ES-I3 (cell line): ENCODE measurements around the gene CA9.

Source experiments
- H3K36me3 ChIP-seq: 2 replicates; pipeline ENCODE4 v1.6.1; 2013; ENCODE audit warnings: mild to moderate bottlenecking, low read length, control low read depth, moderate library complexity; ENCODE audit not compliant: insufficient read depth
- H3K4me1 ChIP-seq: 2 replicates; pipeline ENCODE4 v1.6.1; 2013; ENCODE audit warnings: mild to moderate bottlenecking, control low read depth, low read length; ENCODE audit not compliant: insufficient read depth
- H3K9ac ChIP-seq: 2 replicates; pipeline ENCODE4 v1.6.1; 2013; ENCODE audit warnings: low read depth, mild to moderate bottlenecking, low read length, moderate library complexity
- H3K9me3 ChIP-seq: 2 replicates; pipeline ENCODE4 v1.6.1; 2013; ENCODE audit warnings: mild to moderate bottlenecking, low read length, moderate library complexity; ENCODE audit not compliant: control insufficient read depth, insufficient read depth

Gene CA9

DNA sequence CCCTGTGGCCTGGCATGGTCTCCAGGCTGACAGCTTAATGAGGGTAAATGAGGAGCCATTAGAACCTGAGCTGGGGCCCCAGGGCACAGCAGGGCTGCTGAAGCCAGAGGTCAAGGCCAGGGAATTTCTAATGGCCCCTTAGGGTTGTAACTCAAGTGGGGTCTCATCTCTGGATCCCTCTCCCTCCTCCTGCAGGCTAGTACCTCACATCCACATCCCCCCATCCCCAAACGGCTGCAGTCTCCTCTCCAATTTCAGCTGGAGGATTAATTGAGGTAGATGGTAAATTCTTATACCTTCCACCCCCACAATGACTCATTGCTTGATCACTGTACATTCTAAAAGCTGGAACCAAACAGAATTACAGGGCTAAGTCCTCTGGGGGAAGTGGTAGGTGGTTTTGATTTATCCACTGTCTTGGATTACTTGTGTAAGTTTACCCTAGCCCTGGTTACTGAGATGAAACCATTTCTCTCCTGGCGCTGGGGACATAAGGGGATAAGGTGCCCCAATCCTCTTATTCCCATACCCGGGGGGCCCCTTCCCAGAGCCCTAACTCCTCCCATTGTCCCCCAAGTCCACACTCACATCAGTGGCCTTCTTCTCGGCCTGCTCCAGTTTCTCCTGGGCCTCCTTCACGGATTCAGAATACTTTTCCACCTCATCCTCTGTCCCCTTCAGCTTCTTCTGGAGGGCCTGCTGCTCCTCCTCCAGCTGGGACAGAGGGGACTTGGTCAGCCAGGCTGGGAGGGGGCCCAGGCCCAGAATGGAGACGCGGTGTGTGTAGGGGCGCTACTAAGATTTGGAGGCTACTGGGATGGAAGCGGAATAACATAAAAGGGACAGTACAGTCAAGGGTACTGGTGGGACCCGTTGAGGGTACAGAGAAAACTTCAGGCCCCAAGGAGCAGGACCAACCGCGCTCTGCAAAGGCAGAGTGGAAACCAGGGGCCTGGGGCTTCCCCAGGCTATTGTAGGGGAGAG, 15.1 kb downstream of the CA9 start:
- Histone ChIP-seq H3K36me3 (peaks cover 13% of the 10 kb centered on the region), H3K9me3 (no peaks in the 10 kb centered on the region), H3K9ac (peak overlapping the region; percentile 60), H3K4me1 (peaks cover 6% of the 10 kb centered on the region; the same call in 1 of the 2 replicates)

DNA sequence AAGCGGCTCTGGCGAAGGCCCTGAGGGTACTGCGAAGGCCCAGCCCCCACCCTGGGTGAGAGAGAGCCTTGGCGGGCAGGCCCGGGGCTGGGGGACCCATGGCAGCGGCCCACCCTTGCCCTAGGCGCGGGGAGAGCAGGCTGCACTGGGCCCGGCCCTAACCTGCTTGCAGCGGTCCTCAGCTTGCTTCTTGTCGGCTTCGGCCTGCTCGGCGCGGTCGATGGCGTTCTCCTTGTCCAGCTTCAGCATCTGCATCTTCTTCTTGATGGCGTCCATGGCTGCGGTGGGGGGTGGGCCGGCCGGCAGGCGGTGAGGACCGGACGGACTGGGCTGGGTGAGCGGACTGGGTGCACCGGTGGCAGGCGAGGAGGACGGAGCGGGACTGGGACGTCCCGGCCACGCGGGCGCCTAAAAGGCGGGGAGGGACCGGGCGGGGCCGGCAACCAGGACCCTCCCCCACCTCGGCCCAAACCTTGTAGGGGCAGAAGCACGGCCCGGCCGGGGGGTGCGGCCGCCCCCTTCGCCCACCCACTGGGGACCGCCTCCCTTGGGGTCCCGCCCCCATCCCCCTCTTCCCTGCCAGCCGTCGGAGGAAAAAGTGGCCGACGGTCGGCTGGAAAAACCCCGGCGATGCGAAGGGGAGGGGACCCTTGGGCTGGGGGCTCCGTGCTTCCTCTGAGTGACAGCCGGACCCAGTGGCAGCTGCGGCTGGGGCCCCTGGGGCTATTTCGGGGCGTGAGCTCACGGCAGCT, 16.0 kb downstream of the CA9 start, which contains the start of gene TPM2:
TSS of gene TPM2 (minus strand) at position 384 of the 752 bp plus-strand sequence. CDS start at position 276, 108 bp downstream.
- peaks cover 6% of the 10 kb centered on the region; the same call in 1 of the 2 replicates for H3K4me1 ChIP-seq
- H3K36me3 ChIP-seq, result 0 out of 2 replicates have a peak, but pooled peaks cover 10% of the 10 kb centered on the region
- no peaks in the 10 kb centered on the region for H3K9me3 ChIP-seq
- H3K9ac ChIP-seq, result peak within 1 kb of the TSS; percentile 60

DNA sequence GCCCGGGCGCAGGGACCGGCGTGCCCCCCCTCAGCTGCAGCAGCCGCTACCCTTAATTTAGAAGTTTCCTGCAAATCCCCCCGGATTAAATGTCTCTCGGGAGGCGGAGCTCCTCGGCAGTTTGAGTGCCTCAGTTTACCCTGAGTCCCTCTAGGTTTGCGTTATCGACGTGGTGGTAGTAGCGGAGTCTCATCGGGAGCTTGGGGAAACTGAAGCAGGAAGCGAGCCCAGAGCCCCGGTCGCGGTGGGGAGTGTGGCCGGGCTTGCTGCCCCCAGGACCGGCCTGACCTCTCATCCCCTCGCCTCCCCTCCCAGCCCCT, 16.5 kb downstream of the CA9 start:
- peak overlapping the region; percentile 60 for H3K9ac ChIP-seq
- 0 out of 2 replicates have a peak, but pooled peaks cover 10% of the 10 kb centered on the region for H3K36me3 ChIP-seq
- H3K4me1 ChIP-seq, result peaks cover 6% of the 10 kb centered on the region; the same call in 1 of the 2 replicates
- H3K9me3 ChIP-seq, result no peaks in the 10 kb centered on the region

GRCh38 chr9:35690614-35691333, 17.0 kb downstream of the CA9 start:
- Histone ChIP-seq H3K36me3 (0 out of 2 replicates have a peak, but pooled peaks cover 6% of the 10 kb centered on the region), H3K9me3 (no peaks in the 10 kb centered on the region), H3K4me1 (peaks cover 6% of the 10 kb centered on the region; the same call in 1 of the 2 replicates), H3K9ac (peak overlapping the region; percentile 60; the same call in 1 of the 2 replicates)

GRCh38 chr9:35691334-35691650, 17.6 kb downstream of the CA9 start:
- H3K9me3 ChIP-seq, result no peaks in the 10 kb centered on the region
- 0 out of 2 replicates have a peak, but pooled peaks cover 6% of the 10 kb centered on the region for H3K36me3 ChIP-seq
- H3K9ac ChIP-seq, result peak overlapping the region; percentile 60; the same call in 1 of the 2 replicates
- peaks cover 6% of the 10 kb centered on the region; the same call in 1 of the 2 replicates for H3K4me1 ChIP-seq

DNA sequence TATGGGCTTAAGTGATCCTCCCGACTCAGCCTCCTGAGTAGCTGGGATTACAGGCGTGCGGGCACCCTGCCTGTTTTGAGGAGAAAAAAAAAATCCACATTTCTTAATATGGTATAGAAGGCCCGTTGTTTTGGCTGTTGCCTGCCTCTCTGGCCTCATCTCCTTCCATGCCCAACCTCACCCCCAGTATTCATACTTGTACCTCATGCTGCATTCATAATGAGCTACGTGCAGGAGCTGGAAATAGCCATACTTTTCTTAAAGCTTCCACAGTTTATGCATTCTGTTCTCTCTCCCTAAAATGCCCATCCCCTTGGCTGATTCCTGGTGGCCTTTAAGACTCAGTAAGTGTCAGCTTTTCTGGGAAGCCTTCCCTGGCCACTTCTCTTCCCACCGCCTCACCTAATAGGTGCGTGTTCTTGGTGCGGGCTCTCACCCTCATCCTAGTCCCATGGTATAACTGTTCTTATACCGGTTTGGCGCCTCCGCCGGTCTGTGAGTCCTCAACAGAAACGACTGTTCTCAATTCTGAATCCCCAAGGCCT, 18.1 kb downstream of the CA9 start:
- H3K9me3 ChIP-seq, result no peaks in the 10 kb centered on the region
- peak overlapping the region; percentile 60; the same call in 1 of the 2 replicates for H3K9ac ChIP-seq
- peaks cover 6% of the 10 kb centered on the region; the same call in 1 of the 2 replicates for H3K4me1 ChIP-seq
- 0 out of 2 replicates have a peak, but pooled peaks cover 3% of the 10 kb centered on the region for H3K36me3 ChIP-seq

DNA sequence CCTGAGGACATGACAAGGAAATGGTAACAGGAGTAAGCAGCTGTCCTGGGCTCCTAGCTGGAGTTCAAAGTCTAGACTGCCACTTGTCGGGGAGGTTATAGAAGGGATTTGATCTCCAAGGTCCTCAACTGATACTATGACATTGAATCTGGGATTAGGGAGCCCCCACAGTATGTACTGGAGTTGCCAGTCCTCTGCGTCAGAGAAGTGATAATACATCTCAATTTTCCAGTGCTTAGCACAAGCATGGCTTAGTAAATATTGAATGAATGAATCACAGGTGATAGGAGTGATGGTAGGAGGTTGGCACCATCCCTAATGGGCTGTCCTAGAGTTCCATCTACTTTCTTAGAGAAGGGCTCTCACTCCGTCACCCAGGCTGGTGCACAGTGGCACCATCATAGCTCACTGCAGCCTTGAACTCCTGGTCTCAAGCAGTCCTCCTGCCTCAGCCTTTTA, 22.2 kb downstream of the CA9 start:
- no peaks in the 10 kb centered on the region for H3K9me3 ChIP-seq
- peaks cover 15% of the 10 kb centered on the region for H3K36me3 ChIP-seq
- H3K4me1 ChIP-seq, result no peaks in the 10 kb centered on the region
- H3K9ac ChIP-seq, result no peak overlapping the region

GRCh38 chr9:35696520-35697215, 22.9 kb downstream of the CA9 start:
- Histone ChIP-seq H3K9me3 (no peaks in the 10 kb centered on the region), H3K36me3 (peaks cover 20% of the 10 kb centered on the region), H3K4me1 (no peaks in the 10 kb centered on the region)

DNA sequence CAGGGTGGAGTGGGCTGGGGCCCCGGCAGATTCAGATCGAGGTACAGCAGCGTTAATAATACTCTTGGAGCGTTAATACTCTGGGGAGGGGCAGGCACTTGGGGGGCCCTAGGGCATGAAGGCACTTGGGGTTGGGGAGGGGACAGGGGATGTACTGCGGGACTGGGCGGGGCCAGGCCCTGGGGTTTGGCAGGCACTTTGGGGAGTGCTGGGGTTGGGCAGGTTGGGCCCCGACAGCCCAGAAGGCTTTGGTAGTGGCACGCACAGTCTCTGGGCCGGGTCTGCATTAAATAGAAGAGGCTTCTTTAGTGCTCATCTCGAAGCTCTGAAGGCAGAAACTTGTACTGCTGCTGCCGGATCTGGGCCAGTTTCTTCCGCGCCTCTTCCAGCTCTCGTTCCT, 23.8 kb downstream of the CA9 start:
- Histone ChIP-seq H3K36me3 (peaks cover 26% of the 10 kb centered on the region), H3K4me1 (no peaks in the 10 kb centered on the region), H3K9me3 (no peaks in the 10 kb centered on the region), H3K9ac (no peak overlapping the region)

More at GRCh38 chr9:35696520-35697215, 22.9 kb downstream of the CA9 start:
- no peak overlapping the region for H3K9ac ChIP-seq

GRCh38 chr9:35698231-35698630, 24.5 kb downstream of the CA9 start:
- no peak overlapping the region for H3K9ac ChIP-seq
- H3K36me3 ChIP-seq, result peaks cover 26% of the 10 kb centered on the region
- no peaks in the 10 kb centered on the region for H3K9me3 ChIP-seq
- H3K4me1 ChIP-seq, result no peaks in the 10 kb centered on the region

GRCh38 chr9:35700031-35700430, 26.3 kb downstream of the CA9 start:
- Histone ChIP-seq H3K9me3 (no peaks in the 10 kb centered on the region), H3K36me3 (peaks cover 33% of the 10 kb centered on the region), H3K4me1 (no peaks in the 10 kb centered on the region), H3K9ac (no peak overlapping the region)

GRCh38 chr9:35700942-35701341, 27.2 kb downstream of the CA9 start:
- H3K36me3 ChIP-seq, result peaks cover 40% of the 10 kb centered on the region
- H3K9ac ChIP-seq, result no peak overlapping the region
- no peaks in the 10 kb centered on the region for H3K9me3 ChIP-seq
- no peaks in the 10 kb centered on the region for H3K4me1 ChIP-seq

- H3K9ac ChIP-seq, result no peak overlapping the region
- peaks cover 55% of the 10 kb centered on the region for H3K36me3 ChIP-seq
- no peaks in the 10 kb centered on the region for H3K9me3 ChIP-seq
- no peaks in the 10 kb centered on the region for H3K4me1 ChIP-seq
Observed at GRCh38 chr9:35702696-35703095, 29.0 kb downstream of the CA9 start.
